ENCODE measurements around the gene TSPAN8. TPM values are rescaled to one million over a fixed set of nuclear protein-coding genes. Genes with fewer than 3 reads are reported as not detected.
"Not testable (repeated sequence)": the region's sequence is repeated elsewhere in the genome, so short reads cannot be mapped to it uniquely, and the experiment has no call there.

TSPAN8 gene
- total RNA-seq, 1 donor from 2014 or later = not detected

DNA sequence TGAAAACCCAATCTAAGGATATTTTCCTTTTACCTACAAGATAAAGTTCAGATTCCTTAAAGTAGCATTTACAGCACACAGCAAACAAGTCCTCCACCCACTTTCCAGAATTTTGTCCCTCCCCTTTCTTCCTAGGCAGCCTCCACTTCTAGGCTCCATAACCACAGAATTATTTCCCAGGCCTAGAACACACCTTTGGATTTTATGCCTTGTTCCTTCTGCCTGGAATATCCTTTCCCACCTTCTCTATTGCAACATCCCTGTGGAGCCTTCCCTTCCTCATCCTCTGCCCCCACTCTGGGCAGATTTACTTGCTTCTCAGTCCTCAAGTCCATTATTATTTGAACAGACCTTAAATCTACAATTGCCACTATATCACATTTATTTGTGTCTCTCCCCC lies 2.1 kb upstream of the TSPAN8 start:
- H3K4me3 Mint-ChIP-seq (ENCODE audit: low read depth) = no peak overlapping the region
- no peaks in the 10 kb centered on the region for H3K36me3 Mint-ChIP-seq (ENCODE audit: low read depth)
- H3K27me3 Mint-ChIP-seq (ENCODE audit: low read depth) = no peaks in the 10 kb centered on the region
- H3K9me3 Mint-ChIP-seq = peaks cover under 1% of the 10 kb centered on the region
- no peak overlapping the region for H3K27ac Mint-ChIP-seq
- no peaks in the 10 kb centered on the region for H3K4me1 Mint-ChIP-seq (ENCODE audit: low read depth)
- intact Hi-C loops (cut with micrococcal nuclease) = no loop called here
- DNase-seq (ENCODE audit: low spot score) = no peak

DNA sequence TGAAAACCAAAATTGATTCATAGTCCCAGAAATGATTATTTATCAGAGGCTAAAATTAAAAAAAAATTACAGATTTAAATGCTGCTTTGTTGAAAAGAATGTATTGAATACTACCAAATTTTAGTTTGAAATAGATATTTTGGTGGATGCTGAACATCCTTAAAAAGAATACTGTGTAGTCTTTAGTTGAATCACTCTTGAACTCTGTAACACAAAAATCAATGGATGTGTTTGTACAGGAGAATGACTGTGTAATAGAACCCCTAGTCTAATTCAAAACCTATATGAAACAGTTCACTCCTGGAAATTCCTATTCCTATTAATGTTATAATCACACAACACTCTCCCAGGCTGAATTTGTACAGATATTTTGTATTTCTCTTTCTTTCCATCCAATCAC lies 1.5 kb upstream of the TSPAN8 start:
- intact Hi-C loops (cut with micrococcal nuclease) = no loop called here
- no peak overlapping the region for H3K4me3 Mint-ChIP-seq (ENCODE audit: low read depth)
- no peaks in the 10 kb centered on the region for H3K4me1 Mint-ChIP-seq (ENCODE audit: low read depth)

DNA sequence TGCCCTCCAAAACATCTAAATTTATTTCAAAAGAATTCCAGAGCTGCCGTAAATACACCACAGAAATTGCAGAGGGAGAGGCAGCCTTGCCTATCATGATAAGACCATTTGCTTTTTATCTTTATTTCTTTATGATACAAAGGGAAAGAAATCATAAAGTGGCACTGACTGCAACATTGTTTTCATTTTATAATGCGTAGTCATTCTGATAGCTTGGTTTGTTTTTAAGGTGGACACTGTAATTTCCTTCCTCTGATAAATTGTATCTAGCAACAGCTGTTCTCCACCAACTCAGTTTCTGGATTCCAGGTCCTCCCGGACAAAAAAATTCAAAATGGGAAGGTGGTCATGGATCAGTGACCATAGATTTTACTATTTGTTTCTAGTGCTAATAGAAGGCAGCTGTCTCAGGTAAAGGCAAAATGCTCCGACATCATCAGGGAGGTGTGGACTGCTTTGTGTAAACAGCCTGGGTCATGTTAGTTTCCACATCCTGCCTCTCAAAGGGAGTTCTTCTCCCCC lies 623 bp upstream of the TSPAN8 start:
- Mint-ChIP-seq H3K9me3 (no peaks in the 10 kb centered on the region), H3K4me3 (ENCODE audit: low read depth) (no peak overlapping the region), H3K36me3 (ENCODE audit: low read depth) (no peaks in the 10 kb centered on the region), H3K4me1 (ENCODE audit: low read depth) (no peaks in the 10 kb centered on the region), H3K27ac (no peak overlapping the region), H3K27me3 (ENCODE audit: low read depth) (no peaks in the 10 kb centered on the region)
- intact Hi-C loops (cut with micrococcal nuclease) = no loop called here
- DNase-seq (ENCODE audit: low spot score) = no peak

More for the DNA sequence above, 1.5 kb upstream of the TSPAN8 start:
- Mint-ChIP-seq H3K9me3 (no peaks in the 10 kb centered on the region), H3K27me3 (ENCODE audit: low read depth) (no peaks in the 10 kb centered on the region), H3K27ac (no peak overlapping the region), H3K36me3 (ENCODE audit: low read depth) (no peaks in the 10 kb centered on the region)
- DNase-seq (ENCODE audit: low spot score) = no peak

DNA sequence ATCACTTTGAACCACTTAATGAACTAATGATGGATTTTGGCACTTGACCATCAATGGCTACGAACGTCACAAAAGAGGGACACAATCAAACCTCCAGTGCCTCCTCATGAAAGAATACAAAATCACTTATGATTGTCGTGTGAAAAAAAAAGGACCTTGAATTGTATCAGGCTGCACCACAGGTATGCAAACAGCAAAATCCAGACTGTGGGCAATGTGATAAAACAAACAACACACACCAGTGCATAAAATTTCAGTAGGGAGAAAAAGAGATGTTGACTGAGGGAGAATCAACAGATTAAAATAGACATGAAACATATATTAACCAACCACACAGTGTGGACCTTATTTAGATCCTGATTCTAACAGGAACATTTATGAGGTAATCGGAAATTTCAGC lies 2.6 kb downstream of the TSPAN8 start:
- DNase-seq (ENCODE audit: low spot score) = no peak
- intact Hi-C loops (cut with micrococcal nuclease) = no loop called here
- Mint-ChIP-seq H3K27ac (no peak overlapping the region), H3K27me3 (ENCODE audit: low read depth) (no peaks in the 10 kb centered on the region), H3K4me1 (ENCODE audit: low read depth) (no peaks in the 10 kb centered on the region), H3K4me3 (ENCODE audit: low read depth) (no peak overlapping the region), H3K36me3 (ENCODE audit: low read depth) (no peaks in the 10 kb centered on the region), H3K9me3 (peaks cover 3% of the 10 kb centered on the region)

DNA sequence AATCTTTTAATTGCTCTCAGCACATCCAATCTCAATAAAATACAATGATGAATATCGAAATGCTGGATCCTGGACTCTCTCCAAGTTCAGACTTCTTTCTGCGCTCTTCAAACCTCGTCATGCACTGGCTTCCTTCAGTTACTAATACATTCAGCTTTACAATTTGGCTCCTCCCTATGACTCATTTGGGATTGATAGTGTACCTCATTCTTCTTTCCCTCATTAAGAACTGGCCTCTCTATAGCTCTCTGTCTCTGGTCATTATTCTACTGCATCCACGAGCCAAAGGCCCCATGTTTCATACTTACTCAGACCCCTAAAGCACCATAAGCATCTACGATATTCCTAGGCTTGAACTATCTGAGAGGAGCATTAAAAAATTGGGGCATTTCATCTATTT lies 4.9 kb downstream of the TSPAN8 start:
- H3K9me3 Mint-ChIP-seq = peaks cover 3% of the 10 kb centered on the region
- no peak for DNase-seq (ENCODE audit: low spot score)
- no peaks in the 10 kb centered on the region for H3K4me1 Mint-ChIP-seq (ENCODE audit: low read depth)
- no peaks in the 10 kb centered on the region for H3K27me3 Mint-ChIP-seq (ENCODE audit: low read depth)
- no peak overlapping the region for H3K4me3 Mint-ChIP-seq (ENCODE audit: low read depth)
- no peak overlapping the region for H3K27ac Mint-ChIP-seq
- intact Hi-C loops (cut with micrococcal nuclease) = no loop called here
- H3K36me3 Mint-ChIP-seq (ENCODE audit: low read depth) = no peaks in the 10 kb centered on the region

DNA sequence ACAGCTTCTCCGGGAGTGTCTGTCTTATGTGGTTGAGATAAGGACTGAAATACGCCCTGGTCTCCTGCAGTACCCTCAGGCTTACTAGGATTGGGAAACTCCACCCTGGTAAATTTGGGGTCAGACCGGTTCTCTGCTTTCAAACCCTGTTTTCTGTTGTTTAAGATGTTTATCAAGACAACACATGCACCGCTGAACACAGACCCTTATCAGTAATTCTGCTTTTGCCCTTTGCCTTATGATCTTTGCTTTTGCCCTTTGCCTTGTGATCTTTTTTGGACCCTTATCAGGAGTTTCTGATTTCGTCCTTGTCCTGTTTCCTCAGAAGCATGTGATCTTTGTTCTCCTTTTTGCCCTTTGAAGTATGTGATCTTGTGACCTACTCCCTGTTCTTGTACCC lies 7.8 kb downstream of the TSPAN8 start:
- H3K36me3 Mint-ChIP-seq (ENCODE audit: low read depth); H3K27ac Mint-ChIP-seq; H3K27me3 Mint-ChIP-seq (ENCODE audit: low read depth); H3K4me3 Mint-ChIP-seq (ENCODE audit: low read depth); H3K9me3 Mint-ChIP-seq; DNase-seq (ENCODE audit: low spot score); intact Hi-C loops (cut with micrococcal nuclease); H3K4me1 Mint-ChIP-seq (ENCODE audit: low read depth): not testable (repeated sequence)

DNA sequence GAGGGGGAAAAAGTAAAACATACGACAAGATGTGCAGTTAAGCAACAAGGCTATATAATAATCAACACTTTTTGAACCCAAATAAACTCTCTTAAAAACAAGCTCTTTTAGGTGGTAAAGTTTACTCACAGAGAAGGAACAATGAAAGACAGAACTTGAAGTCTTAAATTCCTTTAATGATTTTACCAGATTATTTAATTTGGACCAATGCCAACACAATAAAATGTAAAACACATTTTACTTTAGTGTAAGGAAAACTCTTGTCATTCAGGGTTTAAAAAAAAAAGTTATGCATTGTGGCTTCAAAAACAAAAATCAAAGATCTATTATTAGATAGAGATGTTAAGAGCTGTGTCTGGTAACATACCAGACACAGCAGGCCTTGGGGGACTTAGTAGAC lies 13.1 kb downstream of the TSPAN8 start:
- Mint-ChIP-seq H3K27me3 (ENCODE audit: low read depth) (no peaks in the 10 kb centered on the region), H3K4me3 (ENCODE audit: low read depth) (no peak overlapping the region), H3K4me1 (ENCODE audit: low read depth) (no peaks in the 10 kb centered on the region), H3K27ac (no peak overlapping the region), H3K36me3 (ENCODE audit: low read depth) (no peaks in the 10 kb centered on the region), H3K9me3 (no peaks in the 10 kb centered on the region)
- intact Hi-C loops (cut with micrococcal nuclease) = no loop called here
- no peak for DNase-seq (ENCODE audit: low spot score)

DNA sequence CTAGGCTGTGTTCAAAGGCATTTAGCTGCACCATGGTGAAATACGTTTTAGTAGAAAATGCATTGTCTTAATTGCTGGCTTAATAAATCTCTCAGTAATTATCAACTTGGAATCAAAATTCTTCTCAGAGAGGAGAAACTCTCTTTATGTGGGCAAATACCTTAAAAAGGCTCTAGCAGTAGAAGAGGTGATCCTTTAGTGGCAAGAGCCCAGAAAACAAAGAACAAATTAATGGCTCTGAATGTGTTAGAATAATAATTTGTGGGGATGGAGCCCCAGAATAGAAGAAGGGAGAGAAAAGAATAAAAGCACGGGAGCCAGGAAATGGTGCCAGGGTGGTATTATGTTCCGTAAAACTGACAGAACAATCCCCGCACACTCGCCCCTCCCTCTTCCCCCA lies 14.8 kb downstream of the TSPAN8 start:
- Mint-ChIP-seq H3K9me3 (no peaks in the 10 kb centered on the region), H3K4me3 (ENCODE audit: low read depth) (no peak overlapping the region), H3K27me3 (ENCODE audit: low read depth) (no peaks in the 10 kb centered on the region), H3K36me3 (ENCODE audit: low read depth) (no peaks in the 10 kb centered on the region), H3K4me1 (ENCODE audit: low read depth) (no peaks in the 10 kb centered on the region), H3K27ac (no peak overlapping the region)
- DNase-seq (ENCODE audit: low spot score) = no peak
- intact Hi-C loops (cut with micrococcal nuclease) = no loop called here

DNA sequence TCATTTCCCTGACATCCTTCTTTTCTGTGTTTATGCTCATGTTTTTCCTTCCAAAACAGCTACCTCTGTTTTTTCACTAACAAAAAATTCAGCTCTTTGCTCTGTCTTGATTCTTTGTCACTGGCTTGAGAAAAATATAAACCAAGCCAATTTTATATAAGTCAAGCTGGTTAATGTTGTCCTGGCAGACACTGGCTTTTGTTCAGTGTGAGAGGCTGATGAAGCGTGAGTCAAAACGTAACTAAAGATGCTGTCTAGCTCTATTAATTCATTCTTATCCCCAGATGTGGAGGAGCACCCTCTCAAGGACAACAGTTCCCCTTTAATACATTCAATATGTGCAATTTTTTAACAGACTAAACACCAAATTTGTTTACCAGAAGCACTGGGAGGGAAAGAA lies 15.8 kb downstream of the TSPAN8 start:
- Mint-ChIP-seq H3K4me1 (ENCODE audit: low read depth) (no peaks in the 10 kb centered on the region), H3K9me3 (no peaks in the 10 kb centered on the region), H3K27me3 (ENCODE audit: low read depth) (no peaks in the 10 kb centered on the region), H3K4me3 (ENCODE audit: low read depth) (no peak overlapping the region), H3K36me3 (ENCODE audit: low read depth) (no peaks in the 10 kb centered on the region), H3K27ac (no peak overlapping the region)
- intact Hi-C loops (cut with micrococcal nuclease) = no loop called here
- no peak for DNase-seq (ENCODE audit: low spot score)

DNA sequence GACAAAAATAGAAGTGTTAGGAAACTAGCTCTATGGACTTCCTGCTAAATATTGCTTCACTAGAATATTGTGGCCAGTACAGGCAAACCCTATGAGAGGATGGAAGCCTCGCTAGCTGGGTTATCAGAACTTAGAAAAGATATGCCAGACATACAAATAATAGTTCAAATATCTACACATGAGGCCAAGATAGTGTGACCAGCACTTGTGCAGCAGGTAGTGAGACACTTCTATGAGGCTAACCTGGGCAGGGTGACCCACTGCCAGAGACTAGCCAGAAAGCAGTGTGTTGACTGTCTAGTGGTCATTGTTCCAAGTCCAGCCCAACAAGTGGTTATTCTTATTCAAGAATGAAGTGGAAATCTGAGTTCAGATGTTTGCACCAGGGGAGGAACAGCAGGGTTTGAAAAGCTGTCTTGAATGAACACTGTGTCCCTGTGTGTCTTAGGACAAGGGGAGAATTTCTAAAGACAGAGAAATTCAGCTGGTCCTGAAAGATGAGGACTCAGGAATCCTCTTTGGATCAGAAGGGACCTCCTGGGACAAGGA lies 16.3 kb downstream of the TSPAN8 start:
- no peak overlapping the region for H3K27ac Mint-ChIP-seq
- intact Hi-C loops (cut with micrococcal nuclease) = no loop called here
- H3K27me3 Mint-ChIP-seq (ENCODE audit: low read depth) = no peaks in the 10 kb centered on the region
- H3K4me1 Mint-ChIP-seq (ENCODE audit: low read depth) = no peaks in the 10 kb centered on the region
- no peaks in the 10 kb centered on the region for H3K36me3 Mint-ChIP-seq (ENCODE audit: low read depth)
- no peaks in the 10 kb centered on the region for H3K9me3 Mint-ChIP-seq
- no peak overlapping the region for H3K4me3 Mint-ChIP-seq (ENCODE audit: low read depth)
- DNase-seq (ENCODE audit: low spot score) = no peak

DNA sequence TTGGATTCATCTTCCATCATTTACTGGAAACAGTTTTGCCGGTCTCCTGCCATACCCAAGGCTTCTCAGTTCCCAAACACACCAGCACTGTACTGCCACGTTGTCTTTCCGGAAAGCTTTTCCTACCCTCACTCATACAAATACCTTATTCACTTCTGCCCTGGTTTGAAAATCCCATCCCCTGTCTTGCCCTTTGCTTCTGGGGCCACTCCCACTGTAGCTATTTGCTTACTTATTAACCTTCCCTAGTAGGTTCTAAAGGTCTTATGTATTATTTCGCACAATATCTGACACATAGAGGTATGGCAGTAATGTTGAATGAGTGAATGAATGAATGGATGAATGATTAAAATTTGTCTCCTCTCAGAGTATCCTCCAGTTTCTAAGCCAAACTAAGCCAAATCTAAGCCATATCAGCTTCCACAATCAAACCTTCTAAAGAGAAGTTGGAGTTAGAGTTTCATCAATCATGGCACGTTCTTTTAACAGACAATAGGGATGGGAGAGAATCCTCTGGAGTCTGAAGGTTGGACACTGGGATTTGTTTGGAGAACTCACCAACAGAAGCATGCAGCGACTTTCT lies 18.6 kb downstream of the TSPAN8 start:
- intact Hi-C loops (cut with micrococcal nuclease) = no loop called here
- Mint-ChIP-seq H3K4me3 (ENCODE audit: low read depth) (no peak overlapping the region), H3K36me3 (ENCODE audit: low read depth) (no peaks in the 10 kb centered on the region), H3K9me3 (no peaks in the 10 kb centered on the region), H3K27me3 (ENCODE audit: low read depth) (no peaks in the 10 kb centered on the region), H3K27ac (no peak overlapping the region), H3K4me1 (ENCODE audit: low read depth) (no peaks in the 10 kb centered on the region)
- DNase-seq (ENCODE audit: low spot score) = no peak

DNA sequence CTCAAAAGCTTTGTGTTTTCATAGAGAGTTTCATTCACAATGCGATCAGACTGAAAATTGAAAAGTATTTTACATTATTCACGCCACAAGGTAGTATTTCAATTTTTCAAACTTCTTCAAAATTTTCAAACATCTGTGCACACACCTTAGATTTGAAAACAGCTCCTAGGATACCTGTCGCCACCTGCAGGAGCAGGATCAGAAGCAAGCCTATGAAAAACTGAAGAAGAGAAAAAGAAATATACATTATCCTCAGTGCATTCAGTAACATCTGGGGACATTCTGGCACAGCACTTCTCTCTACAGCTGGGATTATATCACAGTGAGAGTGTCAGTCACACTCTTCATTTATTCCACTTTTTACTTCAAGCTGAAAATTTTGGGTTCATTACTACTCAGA lies 19.8 kb downstream of the TSPAN8 start:
- Mint-ChIP-seq H3K27me3 (ENCODE audit: low read depth) (no peaks in the 10 kb centered on the region), H3K27ac (no peak overlapping the region), H3K36me3 (ENCODE audit: low read depth) (no peaks in the 10 kb centered on the region), H3K4me3 (ENCODE audit: low read depth) (no peak overlapping the region), H3K9me3 (no peaks in the 10 kb centered on the region), H3K4me1 (ENCODE audit: low read depth) (no peaks in the 10 kb centered on the region)
- intact Hi-C loops (cut with micrococcal nuclease) = no loop called here
- DNase-seq (ENCODE audit: low spot score) = no peak

DNA sequence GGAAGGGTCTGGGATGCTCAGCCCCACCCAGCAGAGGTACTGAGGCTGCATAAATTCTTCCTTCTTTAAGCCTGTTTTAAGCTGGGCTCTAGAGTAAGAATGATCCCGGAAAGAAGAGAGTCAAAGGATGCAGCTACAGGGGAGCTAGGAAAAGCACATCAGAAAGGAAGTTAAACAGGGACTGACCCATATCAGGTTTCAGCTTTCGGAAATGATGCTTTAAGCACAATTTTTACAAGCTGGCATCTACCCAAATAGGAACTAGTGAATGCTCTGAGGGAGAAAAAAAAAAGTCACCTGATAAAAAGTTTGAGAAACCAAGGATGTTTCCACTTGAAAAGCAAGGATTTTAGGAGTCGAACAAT lies 22.0 kb downstream of the TSPAN8 start:
- Mint-ChIP-seq H3K27me3 (ENCODE audit: low read depth) (no peaks in the 10 kb centered on the region), H3K4me3 (ENCODE audit: low read depth) (no peak overlapping the region), H3K27ac (no peak overlapping the region), H3K4me1 (ENCODE audit: low read depth) (no peaks in the 10 kb centered on the region), H3K36me3 (ENCODE audit: low read depth) (no peaks in the 10 kb centered on the region), H3K9me3 (no peaks in the 10 kb centered on the region)
- intact Hi-C loops (cut with micrococcal nuclease) = no loop called here
- DNase-seq (ENCODE audit: low spot score) = no peak

All from activated T-helper 2 cell treated with anti-CD3 and anti-CD28 coated beads, Interferon-gamma antibody, Interleukin-2, Interleukin-4, amounts not matched to agents 10 μg/mL and 5 μg/mL and 100 μg/mL, durations not matched to agents 14 hours and 24 hours and 36 hours (primary cell).